SIG-M5 treated with dmso at 0.1 percent for 504 hours (cell line): ENCODE results near the gene MEAF6.

Experiments used
- DNase-seq: peaks from one replicate; lab custom pipeline; 2025; ENCODE audit not compliant: unreplicated experiment; lab: John Stamatoyannopoulos, UW

MEAF6 gene

DNA sequence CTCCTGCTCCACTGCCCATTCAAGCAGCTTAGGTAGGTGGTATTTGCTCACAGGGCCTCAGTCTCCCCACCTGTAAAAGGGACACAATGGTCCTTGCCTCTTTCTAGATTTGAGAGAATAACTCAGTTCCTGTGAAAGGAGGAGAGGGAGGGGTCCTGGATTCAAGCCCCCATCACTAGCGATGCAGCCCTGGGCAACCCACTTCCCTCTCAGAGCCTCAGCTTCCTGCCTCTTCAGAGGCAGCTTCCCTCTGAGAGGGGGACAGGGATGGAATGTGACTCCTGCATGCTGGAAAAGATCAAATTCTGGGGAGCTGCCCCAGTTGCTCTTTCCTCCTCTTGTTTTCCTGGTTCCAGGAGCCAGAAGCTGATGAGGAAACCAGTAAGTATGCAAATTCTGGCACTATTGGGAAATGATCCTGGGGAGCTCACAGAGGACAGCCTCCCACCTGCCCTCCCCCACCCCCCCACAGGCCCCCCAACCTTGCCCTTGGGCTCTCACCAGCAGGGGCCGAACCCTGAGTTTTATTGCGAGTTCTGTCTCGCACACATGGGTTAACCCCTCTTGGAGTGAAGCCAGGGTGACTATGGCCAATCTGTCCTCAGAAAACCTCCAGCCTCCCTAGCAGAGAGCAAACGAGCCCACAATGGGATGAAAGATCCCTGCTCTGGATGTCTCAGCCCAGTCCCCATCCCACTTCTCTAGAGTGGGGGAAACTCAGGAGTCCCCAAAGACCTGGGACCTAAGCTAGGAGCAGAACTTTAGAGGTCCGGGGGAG lies 28.5 kb downstream of the MEAF6 start:
- DNase-seq, result no peak

DNA sequence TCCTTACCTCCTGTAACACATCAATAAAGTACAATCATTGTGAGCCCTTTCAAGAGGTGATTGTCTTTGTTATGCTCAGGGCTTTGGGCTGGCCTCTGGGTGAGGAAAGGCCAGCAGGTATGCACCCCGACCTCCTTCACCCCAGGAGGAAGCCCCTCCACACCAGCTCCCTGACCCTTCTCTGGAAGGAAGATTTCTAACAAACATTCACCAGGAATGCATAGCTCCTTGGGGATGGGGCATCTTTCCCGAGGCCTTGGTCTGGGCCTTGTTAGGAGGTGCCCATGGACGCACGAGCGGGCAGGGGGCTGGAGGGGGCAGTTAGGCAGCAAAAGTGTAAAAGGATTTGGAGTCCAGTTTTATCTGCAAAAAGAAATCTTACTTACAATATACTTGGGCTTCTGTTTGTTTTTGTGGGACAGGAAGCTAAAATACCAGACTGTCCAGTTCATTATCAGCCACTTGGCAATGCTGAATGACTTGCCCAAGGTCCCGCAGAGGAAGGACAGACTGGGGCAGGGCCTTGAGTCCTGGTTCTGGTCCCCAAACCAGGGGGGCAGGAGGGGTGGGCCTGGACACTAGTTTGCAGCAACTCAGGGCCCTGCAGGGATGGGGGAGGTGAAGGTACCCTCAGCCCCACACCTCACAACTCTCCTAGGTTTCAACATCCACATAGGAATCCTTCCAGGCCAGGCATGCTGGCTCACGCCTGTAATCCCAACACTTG lies 30.1 kb downstream of the MEAF6 start:
- DNase-seq, result peak; percentile 21

DNA sequence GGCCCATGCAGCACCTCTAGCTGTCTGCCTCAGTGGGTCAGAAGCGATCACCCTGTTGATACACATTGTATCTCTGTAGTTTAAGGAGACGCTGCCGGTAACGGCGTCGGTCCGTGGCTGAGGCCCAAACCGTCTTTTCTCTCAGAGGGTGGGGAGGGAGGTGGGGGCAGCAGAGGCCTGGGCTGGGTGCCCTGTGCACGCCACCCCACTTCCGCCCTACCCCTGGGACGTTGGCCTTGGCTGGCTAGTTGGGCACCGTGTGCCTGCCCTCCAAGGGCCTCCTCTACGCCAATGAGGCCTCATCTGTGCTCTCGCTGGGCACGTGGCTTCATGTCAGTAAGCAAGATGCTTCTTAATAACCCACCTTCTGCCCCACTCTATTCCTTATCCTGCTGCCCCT lies 30.8 kb downstream of the MEAF6 start:
- DNase-seq, result no peak

DNA sequence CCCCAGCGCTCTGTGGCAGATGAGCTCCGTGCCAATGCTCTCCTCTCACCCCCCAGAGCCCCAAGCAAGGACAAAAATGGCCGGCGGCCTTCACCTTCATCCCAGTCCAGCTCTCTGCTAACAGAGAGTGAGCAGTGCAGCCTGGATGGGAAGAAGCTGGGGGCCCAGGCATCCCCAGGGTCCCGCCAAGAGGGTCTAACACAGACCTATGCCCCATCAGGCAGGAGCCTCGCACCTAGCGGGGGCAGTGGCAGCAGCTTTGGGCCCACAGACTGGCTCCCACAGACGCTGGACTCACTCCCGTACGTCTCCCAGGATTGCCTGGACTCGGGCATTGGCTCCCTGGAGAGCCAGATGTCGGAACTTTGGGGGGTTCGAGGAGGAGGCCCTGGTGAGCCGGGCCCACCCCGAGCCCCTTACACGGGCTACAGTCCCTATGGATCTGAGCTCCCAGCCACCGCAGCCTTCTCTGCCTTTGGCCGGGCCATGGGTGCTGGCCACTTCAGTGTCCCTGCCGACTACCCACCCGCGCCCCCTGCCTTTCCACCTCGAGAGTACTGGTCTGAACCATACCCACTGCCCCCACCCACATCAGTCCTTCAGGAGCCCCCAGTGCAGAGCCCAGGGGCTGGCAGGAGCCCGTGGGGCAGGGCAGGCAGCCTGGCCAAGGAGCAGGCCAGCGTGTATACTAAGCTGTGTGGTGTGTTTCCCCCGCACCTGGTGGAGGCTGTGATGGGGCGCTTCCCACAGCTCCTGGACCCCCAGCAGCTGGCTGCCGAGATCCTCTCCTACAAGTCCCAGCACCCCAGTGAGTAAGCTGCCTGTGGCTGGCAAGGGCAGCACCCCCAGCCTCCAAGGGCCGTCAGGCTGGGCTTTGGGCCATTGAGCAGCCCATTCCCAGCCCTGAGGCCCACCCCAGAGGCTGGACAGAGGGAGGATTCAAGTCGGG lies 31.5 kb downstream of the MEAF6 start:
- DNase-seq, result no peak

DNA sequence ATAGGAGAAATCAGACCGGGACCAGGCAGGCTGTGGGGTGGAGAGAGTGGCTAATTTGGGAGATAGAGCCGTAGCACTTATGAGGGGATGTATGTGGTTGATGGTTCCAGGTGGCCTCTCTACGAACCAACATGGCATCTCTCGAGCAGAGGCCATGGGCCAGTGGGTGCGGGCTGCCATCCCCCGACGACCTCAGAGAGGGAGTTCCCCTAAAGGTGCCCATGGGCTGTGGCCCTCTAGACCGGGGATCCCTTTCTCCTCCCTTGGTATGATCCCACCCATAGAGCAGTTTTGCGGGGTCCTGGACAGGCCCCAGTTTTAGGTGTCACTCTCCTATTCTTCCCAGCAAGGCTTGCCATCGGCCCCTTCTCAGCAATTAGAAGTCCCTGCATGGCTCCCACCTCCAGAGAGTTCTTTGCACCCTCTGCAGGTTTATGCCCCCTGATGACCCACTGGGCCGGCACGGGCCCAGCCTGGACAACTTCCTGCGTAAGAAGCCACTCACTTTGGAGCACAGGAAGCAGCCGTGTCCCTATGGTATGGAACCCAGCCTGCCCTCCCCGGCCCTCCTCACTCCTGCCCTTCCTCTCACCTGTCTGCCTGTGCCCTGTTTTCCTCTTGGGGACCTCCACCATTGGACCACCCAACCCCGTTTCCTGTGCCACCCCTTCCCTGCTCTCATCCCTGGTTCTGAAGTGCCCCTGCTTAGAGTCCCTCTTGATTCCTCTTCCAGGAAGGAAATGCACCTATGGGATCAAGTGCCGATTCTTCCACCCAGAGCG lies 32.4 kb downstream of the MEAF6 start:
- no peak for DNase-seq

DNA sequence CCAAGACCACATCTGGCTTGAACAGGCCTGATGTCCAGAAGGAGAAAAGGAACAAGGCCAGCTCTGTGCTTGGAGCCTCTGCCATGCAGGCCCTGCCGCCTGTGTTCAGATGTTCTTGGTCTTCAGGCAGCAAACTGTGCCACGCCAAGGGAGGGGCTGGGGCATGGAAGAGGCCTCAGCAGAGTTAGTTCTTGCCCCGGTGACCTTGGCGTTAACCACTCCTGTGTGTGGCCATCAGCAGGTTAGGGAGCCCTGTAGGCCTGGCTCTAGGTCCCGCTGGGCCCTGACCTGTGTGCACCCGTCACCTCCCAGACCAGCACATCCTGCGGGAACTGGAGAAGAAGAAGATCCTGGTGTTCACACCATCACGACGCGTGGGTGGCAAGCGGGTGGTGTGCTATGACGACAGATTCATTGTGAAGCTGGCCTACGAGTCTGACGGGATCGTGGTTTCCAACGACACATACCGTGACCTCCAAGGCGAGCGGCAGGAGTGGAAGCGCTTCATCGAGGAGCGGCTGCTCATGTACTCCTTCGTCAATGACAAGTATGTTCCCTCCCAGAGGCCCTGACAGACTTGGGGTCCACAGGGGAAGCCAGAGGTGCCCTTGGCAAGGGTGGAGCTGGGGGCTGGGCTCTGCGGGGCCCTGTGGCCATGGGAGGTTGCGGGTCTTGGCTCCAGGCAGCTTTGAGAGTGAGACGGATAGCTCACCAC lies 33.1 kb downstream of the MEAF6 start:
- DNase-seq, result no peak

DNA sequence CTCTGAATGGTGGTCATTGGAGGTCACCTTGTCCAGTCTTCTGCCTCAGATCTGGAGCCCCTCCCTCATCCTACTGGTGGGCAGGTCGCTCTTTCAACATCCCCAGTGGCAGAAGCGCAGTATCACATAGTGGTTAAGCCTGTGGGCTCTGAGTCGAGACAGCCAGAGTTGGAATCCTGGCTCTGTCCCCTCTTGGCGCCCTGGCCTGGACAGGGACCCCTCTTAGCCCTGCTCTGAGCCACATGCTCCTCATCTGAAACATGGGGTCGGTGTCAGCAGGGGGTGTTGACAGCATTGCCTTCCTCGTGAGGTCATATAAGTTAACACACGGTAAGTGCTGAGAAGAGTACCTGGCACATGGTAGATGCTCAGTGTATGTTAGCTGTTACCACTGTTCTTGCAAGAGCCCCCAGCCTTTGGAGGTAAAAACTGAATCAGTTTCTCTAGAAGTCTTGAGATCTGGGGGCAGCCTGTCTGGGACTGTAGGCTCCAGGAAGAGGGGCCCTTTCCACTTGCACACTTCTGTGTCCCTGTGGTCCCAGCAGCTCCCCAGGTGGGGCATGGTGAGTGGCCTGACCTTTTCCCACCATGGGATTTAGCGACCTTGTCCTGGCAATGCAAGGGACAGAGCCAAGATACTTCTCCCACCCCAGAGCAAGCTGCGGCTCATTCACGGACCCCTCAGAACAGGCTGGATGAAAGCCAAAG lies 33.8 kb downstream of the MEAF6 start:
- DNase-seq, result no peak

DNA sequence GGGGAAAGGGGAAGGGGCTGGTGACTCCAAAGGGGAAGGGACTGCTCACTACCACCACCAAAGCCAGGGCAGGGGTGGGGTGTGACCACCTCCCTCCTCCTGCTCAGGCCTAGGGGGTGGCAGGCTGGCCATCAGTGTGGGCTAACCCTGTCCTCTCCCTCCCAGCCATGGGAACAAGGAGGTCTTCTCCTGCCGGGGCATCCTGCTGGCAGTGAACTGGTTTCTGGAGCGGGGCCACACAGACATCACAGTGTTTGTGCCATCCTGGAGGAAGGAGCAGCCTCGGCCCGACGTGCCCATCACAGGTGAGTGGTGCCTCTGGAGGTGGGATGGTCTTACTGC lies 34.5 kb downstream of the MEAF6 start:
- DNase-seq, result no peak

DNA sequence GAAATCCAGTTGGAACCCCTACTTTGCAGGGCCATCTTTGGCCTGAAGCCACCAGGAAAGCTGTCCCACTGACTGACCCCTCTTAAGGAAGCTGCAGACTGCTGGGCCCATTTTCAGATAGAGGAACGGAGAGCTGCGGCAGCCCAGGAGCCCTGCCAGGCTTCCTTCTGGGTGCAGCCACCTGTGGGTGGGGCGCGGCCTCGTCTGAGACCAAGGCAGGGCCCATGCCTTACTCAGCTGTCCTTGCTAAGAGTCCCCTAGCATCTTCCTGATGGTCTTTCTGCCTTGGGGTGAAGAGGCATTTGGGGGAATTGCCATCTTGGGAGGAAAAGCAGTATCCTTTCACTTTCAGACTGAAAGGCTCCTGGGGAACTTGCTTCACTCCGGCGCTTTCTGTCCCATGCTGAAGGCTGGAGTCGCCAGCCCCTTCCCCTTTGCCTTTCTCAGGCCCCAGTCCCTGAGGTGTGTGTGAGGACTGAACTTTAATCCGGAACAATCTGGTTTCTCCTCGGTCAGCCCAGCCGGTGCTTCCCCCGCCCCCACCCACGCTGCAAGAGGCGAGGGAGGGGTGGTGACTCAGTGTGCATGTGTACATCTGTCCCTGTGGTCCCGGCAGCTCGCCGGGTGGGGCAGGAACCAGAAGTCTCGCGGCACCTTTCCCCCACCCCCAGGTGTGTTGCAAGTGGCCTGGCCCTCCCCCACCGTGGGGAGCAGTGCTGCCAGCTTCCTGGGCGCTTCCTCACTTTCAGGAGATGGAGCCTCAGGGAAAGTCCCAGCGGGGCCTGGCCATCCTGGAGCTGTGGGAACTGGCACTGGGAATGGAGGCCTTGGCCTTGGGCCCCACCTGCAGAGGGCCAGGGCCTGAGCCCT lies 35.1 kb downstream of the MEAF6 start:
- peak; percentile 92 for DNase-seq

DNA sequence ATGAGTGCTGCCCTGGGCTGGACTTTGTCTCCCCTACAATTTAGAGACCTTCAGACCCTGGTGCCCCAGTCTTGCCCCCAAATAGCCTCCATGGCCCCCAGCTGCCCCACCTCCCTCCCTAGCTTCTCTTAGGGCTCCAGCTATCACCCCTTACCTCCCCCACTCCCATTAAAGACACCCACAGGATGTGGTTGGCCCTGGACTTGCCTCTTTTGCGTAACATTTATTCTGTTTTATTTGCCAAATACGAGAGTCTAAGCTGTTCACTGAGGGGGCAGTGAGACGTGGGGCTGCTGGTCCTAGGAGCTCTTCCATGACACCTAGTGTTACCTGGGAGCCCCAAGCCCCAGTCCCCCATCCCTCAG lies 35.7 kb downstream of the MEAF6 start:
- peak; percentile 72 for DNase-seq

DNA sequence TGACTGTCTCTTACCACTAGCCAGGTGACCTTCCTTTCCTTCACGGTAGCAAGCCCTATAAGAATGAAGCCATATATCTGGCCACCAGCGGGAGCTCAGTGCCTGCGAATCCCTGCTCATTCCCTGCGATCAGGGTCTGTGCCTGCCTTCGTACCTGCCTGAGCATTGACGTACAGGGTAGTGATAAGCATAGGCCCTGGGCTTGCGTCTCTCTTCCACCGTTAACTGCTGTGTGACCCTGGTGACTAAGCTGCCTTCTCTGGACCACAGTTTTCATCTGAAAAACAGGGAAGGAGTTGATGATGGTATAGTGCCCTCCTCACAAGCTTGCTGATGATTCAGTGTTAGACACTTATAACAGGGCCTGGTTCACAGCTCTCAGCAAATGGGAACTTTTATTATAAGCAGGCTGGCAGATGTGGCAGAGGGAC lies 36.1 kb downstream of the MEAF6 start:
- peak; percentile 60 for DNase-seq

DNA sequence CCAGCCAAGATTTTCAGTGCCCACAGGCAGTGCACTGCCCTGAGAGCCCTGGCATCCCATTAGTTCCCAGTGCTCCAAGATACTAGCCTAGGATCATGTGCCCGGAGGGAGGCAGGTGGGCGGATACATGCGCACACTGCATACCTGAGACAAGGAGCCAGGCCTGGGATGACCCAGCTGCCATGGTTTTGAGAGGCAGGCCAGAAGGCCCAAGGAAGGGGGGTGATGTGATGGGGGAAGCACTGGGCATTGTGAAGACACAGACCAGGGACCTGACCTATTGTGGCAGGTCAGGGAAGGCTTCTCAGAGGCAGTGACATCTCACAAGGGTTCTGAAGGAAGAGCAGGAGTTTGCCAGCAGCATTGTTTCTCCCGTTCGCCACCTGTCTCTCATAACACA lies 36.6 kb downstream of the MEAF6 start:
- no peak for DNase-seq

DNA sequence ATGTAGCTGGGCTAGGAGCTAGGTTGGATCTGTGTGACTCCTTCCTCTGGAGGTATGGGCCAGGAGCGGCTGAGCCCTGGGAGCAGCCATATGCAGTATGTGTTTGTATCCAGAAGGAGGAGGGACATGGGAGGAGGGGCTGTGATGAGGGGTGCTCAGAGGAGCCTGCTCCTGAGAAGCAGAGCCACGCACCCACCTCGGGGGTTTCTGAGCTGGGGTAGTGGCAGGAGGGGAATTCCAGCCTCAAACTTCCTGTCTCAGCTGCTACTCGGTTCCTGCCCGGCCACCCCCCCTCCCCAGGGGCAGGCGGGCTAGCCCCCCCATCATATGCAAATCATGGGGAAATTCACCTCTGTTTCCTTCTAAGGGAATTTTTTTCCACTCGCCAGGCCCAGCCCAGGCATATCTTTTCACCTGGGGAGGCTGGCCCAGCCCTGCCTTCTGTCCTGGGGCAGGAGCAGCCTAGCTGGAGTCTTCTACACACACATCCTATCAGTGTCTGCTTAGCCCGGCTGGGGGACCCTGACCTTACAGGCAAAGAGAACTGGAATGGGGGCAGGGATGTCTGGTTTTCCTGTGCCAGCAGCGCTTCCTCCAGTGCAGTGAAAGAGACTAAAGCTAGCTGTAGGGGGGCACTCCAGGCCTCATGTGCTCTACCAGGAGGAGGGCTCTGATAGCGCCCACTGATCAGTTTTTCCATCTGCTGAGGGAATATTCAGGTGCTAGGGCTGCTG lies 37.2 kb downstream of the MEAF6 start:
- DNase-seq, result peak; percentile 22

DNA sequence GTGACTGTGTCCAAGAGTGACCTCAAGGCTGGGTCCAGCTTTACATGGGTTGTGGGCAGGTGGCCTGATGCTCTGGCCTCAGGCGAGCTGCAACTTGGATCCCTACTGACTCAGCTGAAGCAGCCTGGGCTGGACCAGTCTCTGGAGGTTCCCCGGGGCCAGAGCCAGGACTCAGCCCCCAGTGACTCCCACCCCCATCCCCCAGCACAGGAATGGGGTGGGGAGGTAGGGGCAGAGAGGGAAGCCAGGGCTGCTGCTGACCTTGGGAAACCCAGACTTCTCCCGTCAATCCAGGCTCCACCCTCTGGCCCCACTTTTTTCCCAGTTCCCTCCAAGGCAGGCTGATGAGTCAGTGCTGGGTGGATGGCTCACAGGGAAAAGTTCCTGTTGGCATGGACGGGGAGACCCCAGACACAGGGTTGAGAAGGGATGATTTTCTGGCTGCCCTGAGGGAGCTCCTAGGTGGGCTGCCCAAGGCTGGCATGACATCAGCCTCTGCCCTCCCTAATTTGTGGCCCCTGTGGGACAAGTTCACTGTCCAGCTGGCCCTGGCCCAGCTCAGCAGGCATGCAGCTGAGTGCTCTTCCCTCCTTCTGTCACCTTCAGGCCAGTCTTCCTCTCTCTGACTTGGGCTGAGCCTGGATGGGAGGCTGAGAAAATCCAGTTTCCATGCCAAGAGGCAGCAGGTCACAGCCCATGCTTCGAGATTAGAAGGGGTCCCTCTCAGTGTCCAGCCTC lies 37.9 kb downstream of the MEAF6 start:
- DNase-seq, result no peak

DNA sequence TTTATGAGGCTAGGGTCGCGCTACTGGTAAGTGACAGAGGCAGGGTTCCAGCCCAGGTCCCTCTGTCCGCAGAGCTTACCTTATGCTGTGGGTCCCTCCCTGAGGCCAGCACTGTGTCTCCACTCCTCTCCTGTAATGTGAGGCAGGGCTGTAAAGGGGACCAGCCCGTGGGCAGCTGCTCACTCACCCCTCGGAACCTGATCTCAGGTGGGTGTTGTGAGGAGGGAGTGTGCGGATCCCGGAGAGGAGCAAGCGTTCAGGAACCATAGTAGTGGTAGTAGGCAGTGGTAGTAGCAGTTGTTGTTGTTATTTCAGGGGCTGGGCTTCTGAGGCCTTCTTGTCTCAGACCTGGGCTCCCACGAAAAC lies 38.5 kb downstream of the MEAF6 start:
- DNase-seq, result no peak

DNA sequence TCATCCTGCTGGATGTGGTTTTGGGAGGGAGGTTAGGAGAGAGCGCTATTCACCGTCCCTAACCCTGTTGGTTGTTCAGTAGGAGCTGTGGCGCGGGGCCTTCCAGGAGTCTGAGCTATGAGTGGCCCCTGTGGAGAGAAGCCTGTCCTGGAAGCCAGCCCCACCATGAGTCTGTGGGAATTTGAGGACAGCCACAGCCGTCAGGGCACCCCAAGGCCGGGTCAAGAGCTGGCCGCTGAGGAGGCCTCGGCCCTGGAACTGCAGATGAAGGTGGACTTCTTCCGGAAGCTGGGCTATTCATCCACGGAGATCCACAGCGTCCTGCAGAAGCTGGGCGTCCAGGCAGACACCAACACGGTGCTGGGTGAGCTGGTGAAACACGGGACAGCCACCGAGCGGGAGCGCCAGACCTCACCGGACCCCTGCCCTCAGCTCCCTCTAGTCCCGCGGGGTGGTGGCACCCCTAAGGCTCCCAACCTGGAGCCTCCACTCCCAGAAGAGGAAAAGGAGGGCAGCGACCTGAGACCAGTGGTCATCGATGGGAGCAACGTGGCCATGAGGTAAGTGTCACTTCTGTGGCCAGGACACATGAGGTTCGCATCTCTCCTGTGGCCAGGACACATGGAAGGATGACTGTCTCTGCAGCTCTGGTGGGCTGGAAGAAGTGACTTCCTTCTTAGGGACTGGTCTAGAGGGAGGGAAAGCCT lies 39.0 kb downstream of the MEAF6 start:
- DNase-seq, result no peak
